Measurements from ENCODE around the gene HNRNPA3.
"Not testable (repeated sequence)": the region's sequence is repeated elsewhere in the genome, so short reads cannot be mapped to it uniquely, and the experiment has no call there.

The HNRNPA3 gene

DNA sequence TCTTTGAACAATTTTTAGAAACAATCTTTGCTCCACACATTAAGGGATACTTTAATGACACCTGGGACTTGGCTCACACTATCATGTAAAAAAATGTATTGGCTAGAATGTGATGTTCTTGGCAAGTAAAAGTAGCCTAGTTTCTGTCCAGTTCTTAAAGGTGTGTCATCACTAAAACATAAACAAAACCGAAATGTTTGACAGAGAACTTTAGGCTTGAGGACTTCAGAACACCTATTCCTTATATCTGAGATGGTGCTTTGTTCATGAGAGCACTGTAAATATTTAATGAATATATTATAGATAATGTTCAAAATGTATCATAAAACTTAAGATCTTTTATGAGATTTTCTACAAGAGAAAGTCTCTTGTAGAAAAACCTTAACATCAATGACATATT, 19.8 kb upstream of the HNRNPA3 start:
- no peaks in the 10 kb centered on the region for H3F3A ChIP-seq (ENCODE audit: low read depth)
- H3K9ac ChIP-seq (ENCODE audit: low read depth, low read length, poor library complexity, severe bottlenecking), result no peak overlapping the region
- no peak overlapping the region for H3K4me2 ChIP-seq (ENCODE audit: low read depth, low read length, poor library complexity, severe bottlenecking)
- H3K9me2 ChIP-seq (replicated peaks; ENCODE audit: low read depth, low read length), result no peaks in the 10 kb centered on the region
- H3K9me3 ChIP-seq (ENCODE audit: insufficient read depth, low read depth, low read length), result no peaks in the 10 kb centered on the region
- H2AFZ ChIP-seq (ENCODE audit: low read length), result no peak overlapping the region; the same call in 1 of the 2 replicates
- H3K79me2 ChIP-seq (ENCODE audit: insufficient read depth, low read length), result no peaks in the 10 kb centered on the region
- no peaks in the 10 kb centered on the region for H3K4me1 ChIP-seq (ENCODE audit: insufficient read depth, low read length, poor library complexity, severe bottlenecking)
- no peaks in the 10 kb centered on the region for H3K36me3 ChIP-seq (ENCODE audit: insufficient read depth, low read length)
- TF ChIP-seq, protein P1, sequence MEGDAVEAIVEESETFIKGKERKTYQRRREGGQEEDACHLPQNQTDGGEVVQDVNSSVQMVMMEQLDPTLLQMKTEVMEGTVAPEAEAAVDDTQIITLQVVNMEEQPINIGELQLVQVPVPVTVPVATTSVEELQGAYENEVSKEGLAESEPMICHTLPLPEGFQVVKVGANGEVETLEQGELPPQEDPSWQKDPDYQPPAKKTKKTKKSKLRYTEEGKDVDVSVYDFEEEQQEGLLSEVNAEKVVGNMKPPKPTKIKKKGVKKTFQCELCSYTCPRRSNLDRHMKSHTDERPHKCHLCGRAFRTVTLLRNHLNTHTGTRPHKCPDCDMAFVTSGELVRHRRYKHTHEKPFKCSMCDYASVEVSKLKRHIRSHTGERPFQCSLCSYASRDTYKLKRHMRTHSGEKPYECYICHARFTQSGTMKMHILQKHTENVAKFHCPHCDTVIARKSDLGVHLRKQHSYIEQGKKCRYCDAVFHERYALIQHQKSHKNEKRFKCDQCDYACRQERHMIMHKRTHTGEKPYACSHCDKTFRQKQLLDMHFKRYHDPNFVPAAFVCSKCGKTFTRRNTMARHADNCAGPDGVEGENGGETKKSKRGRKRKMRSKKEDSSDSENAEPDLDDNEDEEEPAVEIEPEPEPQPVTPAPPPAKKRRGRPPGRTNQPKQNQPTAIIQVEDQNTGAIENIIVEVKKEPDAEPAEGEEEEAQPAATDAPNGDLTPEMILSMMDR (conservative IDR thresholded peaks at IDR 0.05; ENCODE audit: low read length), result no peak
- no peaks in the 10 kb centered on the region for H3K27me3 ChIP-seq (ENCODE audit: insufficient read depth, low read length, poor library complexity, severe bottlenecking)
- no peak overlapping the region for H3K4me3 ChIP-seq (ENCODE audit: low read length, poor library complexity, severe bottlenecking)
- no peaks in the 10 kb centered on the region for H4K20me1 ChIP-seq (ENCODE audit: insufficient read depth, low read length, poor library complexity, severe bottlenecking)

DNA sequence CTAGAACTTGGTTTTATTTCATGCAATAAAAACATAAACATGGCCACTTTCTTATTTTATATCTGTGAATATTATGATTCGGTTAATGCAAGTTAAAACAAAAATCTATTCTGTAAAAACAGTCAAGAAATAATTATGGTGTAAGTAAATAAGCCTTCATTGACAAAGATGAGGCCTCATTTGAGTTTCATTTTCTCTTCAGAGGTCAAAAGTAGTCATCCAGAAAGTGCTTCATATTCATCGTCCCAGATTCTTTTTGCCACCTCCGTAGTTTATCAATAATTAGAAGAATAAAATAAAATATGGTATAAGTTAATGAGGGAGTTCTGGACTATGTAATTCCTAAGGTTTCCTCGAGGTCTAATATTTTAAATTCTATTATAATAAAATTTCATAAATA, 19.4 kb upstream of the HNRNPA3 start:
- no peaks in the 10 kb centered on the region for H3K9me3 ChIP-seq (ENCODE audit: insufficient read depth, low read depth, low read length)
- H3K9me2 ChIP-seq (replicated peaks; ENCODE audit: low read depth, low read length), result no peaks in the 10 kb centered on the region
- no peak overlapping the region for H2AFZ ChIP-seq (ENCODE audit: low read length)
- TF ChIP-seq EZH2phosphoT487 (IDR thresholded peaks at IDR 0.05; ENCODE audit: borderline replicate concordance), result no peak
- TF ChIP-seq, protein P1 (conservative IDR thresholded peaks at IDR 0.05; ENCODE audit: low read length), result no peak
- H3K9ac ChIP-seq (ENCODE audit: low read depth, low read length, poor library complexity, severe bottlenecking), result no peak overlapping the region
- H3K79me2 ChIP-seq (ENCODE audit: insufficient read depth, low read length), result no peaks in the 10 kb centered on the region
- no peaks in the 10 kb centered on the region for H4K20me1 ChIP-seq (ENCODE audit: insufficient read depth, low read length, poor library complexity, severe bottlenecking)
- no peaks in the 10 kb centered on the region for H3K4me1 ChIP-seq (ENCODE audit: insufficient read depth, low read length, poor library complexity, severe bottlenecking)
- no peak overlapping the region for H3K4me2 ChIP-seq (ENCODE audit: low read depth, low read length, poor library complexity, severe bottlenecking)
- no peaks in the 10 kb centered on the region for H3K27me3 ChIP-seq (ENCODE audit: insufficient read depth, low read length, poor library complexity, severe bottlenecking)
- H3F3A ChIP-seq (ENCODE audit: low read depth), result no peaks in the 10 kb centered on the region
- no peaks in the 10 kb centered on the region for H3K36me3 ChIP-seq (ENCODE audit: insufficient read depth, low read length)
- H3K4me3 ChIP-seq (ENCODE audit: low read length, poor library complexity, severe bottlenecking), result no peak overlapping the region

DNA sequence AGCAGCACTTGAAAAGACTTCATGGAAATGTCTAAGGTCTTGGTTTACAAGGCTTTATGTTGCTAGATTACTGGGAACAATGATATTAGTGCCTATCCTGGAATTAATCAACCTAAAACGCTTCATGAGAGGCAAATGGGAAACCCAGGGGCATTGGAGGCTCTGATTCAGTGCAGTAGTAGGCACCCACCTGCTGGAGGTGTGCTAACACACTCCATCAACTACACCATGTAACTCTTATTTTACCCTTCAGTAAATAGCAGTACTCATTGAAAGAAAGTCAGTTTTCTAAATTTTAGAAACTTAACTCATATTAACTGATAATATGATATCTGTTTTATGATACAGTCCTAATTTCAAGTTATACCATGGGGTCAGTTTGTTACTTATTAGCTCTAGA, 17.4 kb upstream of the HNRNPA3 start:
- Histone ChIP-seq H2AFZ (ENCODE audit: low read length) (no peak overlapping the region), H3K79me2 (ENCODE audit: insufficient read depth, low read length) (no peaks in the 10 kb centered on the region), H3K9ac (ENCODE audit: low read depth, low read length, poor library complexity, severe bottlenecking) (no peak overlapping the region), H3K4me2 (ENCODE audit: low read depth, low read length, poor library complexity, severe bottlenecking) (no peak overlapping the region), H4K20me1 (ENCODE audit: insufficient read depth, low read length, poor library complexity, severe bottlenecking) (no peaks in the 10 kb centered on the region), H3K27me3 (ENCODE audit: insufficient read depth, low read length, poor library complexity, severe bottlenecking) (no peaks in the 10 kb centered on the region), H3K4me3 (ENCODE audit: low read length, poor library complexity, severe bottlenecking) (no peak overlapping the region), H3K4me1 (ENCODE audit: insufficient read depth, low read length, poor library complexity, severe bottlenecking) (no peaks in the 10 kb centered on the region), H3K9me2 (replicated peaks; ENCODE audit: low read depth, low read length) (no peaks in the 10 kb centered on the region), H3K36me3 (ENCODE audit: insufficient read depth, low read length) (no peaks in the 10 kb centered on the region), H3K9me3 (ENCODE audit: insufficient read depth, low read depth, low read length) (no peaks in the 10 kb centered on the region), H3F3A (ENCODE audit: low read depth) (no peaks in the 10 kb centered on the region)
- TF ChIP-seq EZH2phosphoT487 (IDR thresholded peaks at IDR 0.05; ENCODE audit: borderline replicate concordance), result no peak
- TF ChIP-seq, protein P1 (conservative IDR thresholded peaks at IDR 0.05; ENCODE audit: low read length), result peak; percentile 36

DNA sequence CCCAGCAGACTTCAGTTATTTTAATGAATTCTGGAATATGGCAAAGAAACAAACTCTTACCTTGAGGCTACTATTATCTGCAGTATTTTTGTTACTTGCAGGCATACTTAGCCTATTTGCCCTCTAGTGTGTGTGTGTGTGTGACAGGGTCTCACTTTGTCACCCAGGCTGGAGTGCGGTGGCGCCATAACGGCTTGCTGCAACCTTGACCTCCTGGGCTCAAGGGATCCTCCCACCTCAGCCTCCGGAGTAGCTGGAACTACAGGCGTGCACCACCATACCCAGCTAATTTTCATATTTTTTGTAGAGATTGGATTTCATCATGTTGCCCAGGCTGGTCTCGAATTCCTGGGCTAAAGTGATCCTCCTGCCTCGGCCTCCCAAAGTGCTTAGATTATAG, 12.2 kb upstream of the HNRNPA3 start:
- not testable (repeated sequence) for H3K27me3 ChIP-seq (ENCODE audit: insufficient read depth, low read length, poor library complexity, severe bottlenecking); H3F3A ChIP-seq (ENCODE audit: low read depth); H2AFZ ChIP-seq (ENCODE audit: low read length); H3K4me3 ChIP-seq (ENCODE audit: low read length, poor library complexity, severe bottlenecking); H3K9me3 ChIP-seq (ENCODE audit: insufficient read depth, low read depth, low read length); H3K4me1 ChIP-seq (ENCODE audit: insufficient read depth, low read length, poor library complexity, severe bottlenecking); H3K9me2 ChIP-seq (replicated peaks; ENCODE audit: low read depth, low read length); H4K20me1 ChIP-seq (ENCODE audit: insufficient read depth, low read length, poor library complexity, severe bottlenecking); H3K36me3 ChIP-seq (ENCODE audit: insufficient read depth, low read length); H3K4me2 ChIP-seq (ENCODE audit: low read depth, low read length, poor library complexity, severe bottlenecking); H3K79me2 ChIP-seq (ENCODE audit: insufficient read depth, low read length); H3K9ac ChIP-seq (ENCODE audit: low read depth, low read length, poor library complexity, severe bottlenecking)
